ENCODE results near the gene FHOD3. TPM values are rescaled to one million over a fixed set of nuclear protein-coding genes. Genes with fewer than 3 reads are reported as not detected.

Gene FHOD3
- total and polyA plus RNA-seq, 2 experiments from 2014 or later: 2.7 to 8.7 TPM

DNA sequence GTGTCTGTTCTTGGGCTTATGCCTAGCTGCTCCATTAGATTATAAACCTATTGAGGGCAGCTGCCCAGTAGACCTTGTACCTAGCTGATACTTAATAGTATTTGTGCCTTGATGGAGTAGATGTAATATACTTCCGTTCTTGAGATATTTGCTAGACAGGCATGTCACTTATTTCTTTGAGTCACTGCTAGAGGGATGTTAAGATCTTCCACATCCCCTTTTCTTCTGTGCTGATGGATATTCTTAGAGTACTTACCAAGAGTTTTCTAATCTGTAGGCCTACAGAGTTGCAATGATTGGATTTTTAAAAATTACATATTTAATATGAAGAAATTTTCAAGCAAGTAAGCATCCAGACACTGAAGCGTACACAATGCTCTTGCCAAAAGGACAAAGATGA is 304.6 kb downstream of the FHOD3 start:
- Histone ChIP-seq H3F3A (replicated peaks; ENCODE audit: low read depth) (no peaks in the 10 kb centered on the region), H4K20me1 (replicated peaks; ENCODE audit: insufficient read depth) (no peaks in the 10 kb centered on the region)
- ATAC-seq: no peak

More for the DNA sequence above, 304.6 kb downstream of the FHOD3 start:
- H3K4me2 ChIP-seq: no peak overlapping the region
- H3K4me1 ChIP-seq (ENCODE audit: insufficient read depth): peaks cover 6% of the 10 kb centered on the region; the same call in 1 of the 2 replicates
- Mint-ChIP-seq H3K4me3 (no peak overlapping the region), H3K27me3 (ENCODE audit: insufficient read depth, low read depth, poor library complexity) (peaks cover 3% of the 10 kb centered on the region), H3K36me3 (ENCODE audit: low read depth) (peaks cover 12% of the 10 kb centered on the region; the same call in 2 of the 3 replicates), H3K27ac (no peak overlapping the region), H3K9me3 (peaks cover 5% of the 10 kb centered on the region; the same call in 1 of the 3 replicates), H3K4me1 (peaks cover 13% of the 10 kb centered on the region)
- H3K79me2 ChIP-seq (replicated peaks; ENCODE audit: insufficient read depth): no peaks in the 10 kb centered on the region
- H3K9me2 ChIP-seq (ENCODE audit: insufficient read depth): peaks cover 4% of the 10 kb centered on the region; the same call in 1 of the 2 replicates
- H3K4me3 ChIP-seq: no peak overlapping the region
- TF ChIP-seq ZNF331 (CRISPR knock-in tag; IDR thresholded peaks at IDR 0.05; ENCODE audit: low read depth) (no peak), CREB1 (CRISPR knock-in tag; IDR thresholded peaks at IDR 0.05; ENCODE audit: low read depth) (no peak), JUNB (IDR thresholded peaks at IDR 0.05; ENCODE audit: unreplicated experiment) (no peak), STAT1 (IDR thresholded peaks at IDR 0.05; ENCODE audit: unreplicated experiment) (no peak), ZNF114 (CRISPR knock-in tag; IDR thresholded peaks at IDR 0.05) (no peak), NANOG (IDR thresholded peaks at IDR 0.05; ENCODE audit: borderline replicate concordance) (no peak), EZH2phosphoT487 (IDR thresholded peaks at IDR 0.05; ENCODE audit: unreplicated experiment) (no peak), EZH2 (IDR thresholded peaks at IDR 0.05; ENCODE audit: low read depth, unreplicated experiment) (no peak), POLR2AphosphoS5 (IDR thresholded peaks at IDR 0.05; ENCODE audit: low read depth) (no peak)
- TF ChIP-seq, protein P1, sequence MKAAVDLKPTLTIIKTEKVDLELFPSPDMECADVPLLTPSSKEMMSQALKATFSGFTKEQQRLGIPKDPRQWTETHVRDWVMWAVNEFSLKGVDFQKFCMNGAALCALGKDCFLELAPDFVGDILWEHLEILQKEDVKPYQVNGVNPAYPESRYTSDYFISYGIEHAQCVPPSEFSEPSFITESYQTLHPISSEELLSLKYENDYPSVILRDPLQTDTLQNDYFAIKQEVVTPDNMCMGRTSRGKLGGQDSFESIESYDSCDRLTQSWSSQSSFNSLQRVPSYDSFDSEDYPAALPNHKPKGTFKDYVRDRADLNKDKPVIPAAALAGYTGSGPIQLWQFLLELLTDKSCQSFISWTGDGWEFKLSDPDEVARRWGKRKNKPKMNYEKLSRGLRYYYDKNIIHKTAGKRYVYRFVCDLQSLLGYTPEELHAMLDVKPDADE (IDR thresholded peaks at IDR 0.05): no peak
- TF ChIP-seq, protein P2, sequence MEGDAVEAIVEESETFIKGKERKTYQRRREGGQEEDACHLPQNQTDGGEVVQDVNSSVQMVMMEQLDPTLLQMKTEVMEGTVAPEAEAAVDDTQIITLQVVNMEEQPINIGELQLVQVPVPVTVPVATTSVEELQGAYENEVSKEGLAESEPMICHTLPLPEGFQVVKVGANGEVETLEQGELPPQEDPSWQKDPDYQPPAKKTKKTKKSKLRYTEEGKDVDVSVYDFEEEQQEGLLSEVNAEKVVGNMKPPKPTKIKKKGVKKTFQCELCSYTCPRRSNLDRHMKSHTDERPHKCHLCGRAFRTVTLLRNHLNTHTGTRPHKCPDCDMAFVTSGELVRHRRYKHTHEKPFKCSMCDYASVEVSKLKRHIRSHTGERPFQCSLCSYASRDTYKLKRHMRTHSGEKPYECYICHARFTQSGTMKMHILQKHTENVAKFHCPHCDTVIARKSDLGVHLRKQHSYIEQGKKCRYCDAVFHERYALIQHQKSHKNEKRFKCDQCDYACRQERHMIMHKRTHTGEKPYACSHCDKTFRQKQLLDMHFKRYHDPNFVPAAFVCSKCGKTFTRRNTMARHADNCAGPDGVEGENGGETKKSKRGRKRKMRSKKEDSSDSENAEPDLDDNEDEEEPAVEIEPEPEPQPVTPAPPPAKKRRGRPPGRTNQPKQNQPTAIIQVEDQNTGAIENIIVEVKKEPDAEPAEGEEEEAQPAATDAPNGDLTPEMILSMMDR (conservative IDR thresholded peaks at IDR 0.05; ENCODE audit: low read depth in 2 of 2): no peak
- TF ChIP-seq, protein P3, sequence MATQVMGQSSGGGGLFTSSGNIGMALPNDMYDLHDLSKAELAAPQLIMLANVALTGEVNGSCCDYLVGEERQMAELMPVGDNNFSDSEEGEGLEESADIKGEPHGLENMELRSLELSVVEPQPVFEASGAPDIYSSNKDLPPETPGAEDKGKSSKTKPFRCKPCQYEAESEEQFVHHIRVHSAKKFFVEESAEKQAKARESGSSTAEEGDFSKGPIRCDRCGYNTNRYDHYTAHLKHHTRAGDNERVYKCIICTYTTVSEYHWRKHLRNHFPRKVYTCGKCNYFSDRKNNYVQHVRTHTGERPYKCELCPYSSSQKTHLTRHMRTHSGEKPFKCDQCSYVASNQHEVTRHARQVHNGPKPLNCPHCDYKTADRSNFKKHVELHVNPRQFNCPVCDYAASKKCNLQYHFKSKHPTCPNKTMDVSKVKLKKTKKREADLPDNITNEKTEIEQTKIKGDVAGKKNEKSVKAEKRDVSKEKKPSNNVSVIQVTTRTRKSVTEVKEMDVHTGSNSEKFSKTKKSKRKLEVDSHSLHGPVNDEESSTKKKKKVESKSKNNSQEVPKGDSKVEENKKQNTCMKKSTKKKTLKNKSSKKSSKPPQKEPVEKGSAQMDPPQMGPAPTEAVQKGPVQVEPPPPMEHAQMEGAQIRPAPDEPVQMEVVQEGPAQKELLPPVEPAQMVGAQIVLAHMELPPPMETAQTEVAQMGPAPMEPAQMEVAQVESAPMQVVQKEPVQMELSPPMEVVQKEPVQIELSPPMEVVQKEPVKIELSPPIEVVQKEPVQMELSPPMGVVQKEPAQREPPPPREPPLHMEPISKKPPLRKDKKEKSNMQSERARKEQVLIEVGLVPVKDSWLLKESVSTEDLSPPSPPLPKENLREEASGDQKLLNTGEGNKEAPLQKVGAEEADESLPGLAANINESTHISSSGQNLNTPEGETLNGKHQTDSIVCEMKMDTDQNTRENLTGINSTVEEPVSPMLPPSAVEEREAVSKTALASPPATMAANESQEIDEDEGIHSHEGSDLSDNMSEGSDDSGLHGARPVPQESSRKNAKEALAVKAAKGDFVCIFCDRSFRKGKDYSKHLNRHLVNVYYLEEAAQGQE (IDR thresholded peaks at IDR 0.05; ENCODE audit: unreplicated experiment): no peak
- TF ChIP-seq, protein P4, sequence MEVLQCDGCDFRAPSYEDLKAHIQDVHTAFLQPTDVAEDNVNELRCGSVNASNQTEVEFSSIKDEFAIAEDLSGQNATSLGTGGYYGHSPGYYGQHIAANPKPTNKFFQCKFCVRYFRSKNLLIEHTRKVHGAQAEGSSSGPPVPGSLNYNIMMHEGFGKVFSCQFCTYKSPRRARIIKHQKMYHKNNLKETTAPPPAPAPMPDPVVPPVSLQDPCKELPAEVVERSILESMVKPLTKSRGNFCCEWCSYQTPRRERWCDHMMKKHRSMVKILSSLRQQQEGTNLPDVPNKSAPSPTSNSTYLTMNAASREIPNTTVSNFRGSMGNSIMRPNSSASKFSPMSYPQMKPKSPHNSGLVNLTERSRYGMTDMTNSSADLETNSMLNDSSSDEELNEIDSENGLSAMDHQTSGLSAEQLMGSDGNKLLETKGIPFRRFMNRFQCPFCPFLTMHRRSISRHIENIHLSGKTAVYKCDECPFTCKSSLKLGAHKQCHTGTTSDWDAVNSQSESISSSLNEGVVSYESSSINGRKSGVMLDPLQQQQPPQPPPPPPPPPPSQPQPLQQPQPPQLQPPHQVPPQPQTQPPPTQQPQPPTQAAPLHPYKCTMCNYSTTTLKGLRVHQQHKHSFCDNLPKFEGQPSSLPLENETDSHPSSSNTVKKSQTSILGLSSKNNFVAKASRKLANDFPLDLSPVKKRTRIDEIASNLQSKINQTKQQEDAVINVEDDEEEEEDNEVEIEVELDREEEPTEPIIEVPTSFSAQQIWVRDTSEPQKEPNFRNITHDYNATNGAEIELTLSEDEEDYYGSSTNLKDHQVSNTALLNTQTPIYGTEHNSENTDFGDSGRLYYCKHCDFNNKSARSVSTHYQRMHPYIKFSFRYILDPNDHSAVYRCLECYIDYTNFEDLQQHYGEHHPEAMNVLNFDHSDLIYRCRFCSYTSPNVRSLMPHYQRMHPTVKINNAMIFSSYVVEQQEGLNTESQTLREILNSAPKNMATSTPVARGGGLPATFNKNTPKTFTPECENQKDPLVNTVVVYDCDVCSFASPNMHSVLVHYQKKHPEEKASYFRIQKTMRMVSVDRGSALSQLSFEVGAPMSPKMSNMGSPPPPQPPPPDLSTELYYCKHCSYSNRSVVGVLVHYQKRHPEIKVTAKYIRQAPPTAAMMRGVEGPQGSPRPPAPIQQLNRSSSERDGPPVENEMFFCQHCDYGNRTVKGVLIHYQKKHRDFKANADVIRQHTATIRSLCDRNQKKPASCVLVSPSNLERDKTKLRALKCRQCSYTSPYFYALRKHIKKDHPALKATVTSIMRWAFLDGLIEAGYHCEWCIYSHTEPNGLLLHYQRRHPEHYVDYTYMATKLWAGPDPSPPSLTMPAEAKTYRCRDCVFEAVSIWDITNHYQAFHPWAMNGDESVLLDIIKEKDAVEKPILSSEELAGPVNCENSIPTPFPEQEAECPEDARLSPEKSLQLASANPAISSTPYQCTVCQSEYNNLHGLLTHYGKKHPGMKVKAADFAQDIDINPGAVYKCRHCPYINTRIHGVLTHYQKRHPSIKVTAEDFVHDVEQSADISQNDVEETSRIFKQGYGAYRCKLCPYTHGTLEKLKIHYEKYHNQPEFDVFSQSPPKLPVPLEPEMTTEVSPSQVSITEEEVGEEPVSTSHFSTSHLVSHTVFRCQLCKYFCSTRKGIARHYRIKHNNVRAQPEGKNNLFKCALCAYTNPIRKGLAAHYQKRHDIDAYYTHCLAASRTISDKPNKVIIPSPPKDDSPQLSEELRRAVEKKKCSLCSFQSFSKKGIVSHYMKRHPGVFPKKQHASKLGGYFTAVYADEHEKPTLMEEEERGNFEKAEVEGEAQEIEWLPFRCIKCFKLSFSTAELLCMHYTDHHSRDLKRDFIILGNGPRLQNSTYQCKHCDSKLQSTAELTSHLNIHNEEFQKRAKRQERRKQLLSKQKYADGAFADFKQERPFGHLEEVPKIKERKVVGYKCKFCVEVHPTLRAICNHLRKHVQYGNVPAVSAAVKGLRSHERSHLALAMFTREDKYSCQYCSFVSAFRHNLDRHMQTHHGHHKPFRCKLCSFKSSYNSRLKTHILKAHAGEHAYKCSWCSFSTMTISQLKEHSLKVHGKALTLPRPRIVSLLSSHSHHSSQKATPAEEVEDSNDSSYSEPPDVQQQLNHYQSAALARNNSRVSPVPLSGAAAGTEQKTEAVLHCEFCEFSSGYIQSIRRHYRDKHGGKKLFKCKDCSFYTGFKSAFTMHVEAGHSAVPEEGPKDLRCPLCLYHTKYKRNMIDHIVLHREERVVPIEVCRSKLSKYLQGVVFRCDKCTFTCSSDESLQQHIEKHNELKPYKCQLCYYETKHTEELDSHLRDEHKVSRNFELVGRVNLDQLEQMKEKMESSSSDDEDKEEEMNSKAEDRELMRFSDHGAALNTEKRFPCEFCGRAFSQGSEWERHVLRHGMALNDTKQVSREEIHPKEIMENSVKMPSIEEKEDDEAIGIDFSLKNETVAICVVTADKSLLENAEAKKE (CRISPR knock-in tag; IDR thresholded peaks at IDR 0.05): no peak
- H3K36me3 ChIP-seq (ENCODE audit: insufficient read depth): no peaks in the 10 kb centered on the region
- no peak for DNase-seq (ENCODE audit: low spot score)
- H3K27ac ChIP-seq (ENCODE audit: low read depth): no peak overlapping the region
- no peak overlapping the region for H2AFZ ChIP-seq
- no peaks in the 10 kb centered on the region for H3K27me3 ChIP-seq (ENCODE audit: insufficient read depth)
